GM23338 (cell line): Measurements from ENCODE around the gene TATDN3. TPM values are rescaled to one million over a fixed set of nuclear protein-coding genes. Genes with fewer than 3 reads are reported as not detected.

Source experiments
- ATAC-seq: fragments of 200-7000 bp; cut with Tn5 transposase; 3 replicates; pipeline ENCODE4 v1.9.1; 2020
- DNase-seq: peaks from one replicate; pipeline ENCODE4 v3.0.0-alpha.2; 2015; ENCODE audit warnings: low spot score
- H2AFZ ChIP-seq: fragments of 200-600 bp; sonication (generic); 2 replicates; pipeline ENCODE4 v1.8.0; 2016; ENCODE audit warnings: antibody characterized with exemption, mild to moderate bottlenecking, moderate library complexity
- H3F3A ChIP-seq: fragments of 200-600 bp; sonication (generic); replicated peaks from 2 replicates; pipeline ENCODE4 v1.8.0; 2017; ENCODE audit warnings: antibody characterized with exemption, mixed run types, low read depth
- H3K27ac ChIP-seq: fragments of 200-600 bp; sonication (generic); 2 replicates; pipeline ENCODE4 v1.6.1; 2016; ENCODE audit warnings: low read depth
- H3K27me3 ChIP-seq: fragments of 200-600 bp; sonication (generic); 2 replicates; pipeline ENCODE4 v1.8.0; 2016; ENCODE audit warnings: mild to moderate bottlenecking, mixed run types, moderate library complexity; ENCODE audit not compliant: insufficient read depth
- H3K36me3 ChIP-seq: fragments of 200-600 bp; sonication (generic); 2 replicates; pipeline ENCODE4 v1.8.0; 2016; ENCODE audit warnings: mild to moderate bottlenecking; ENCODE audit not compliant: insufficient read depth
- H3K4me1 ChIP-seq: fragments of 200-600 bp; sonication (generic); 2 replicates; pipeline ENCODE4 v1.8.0; 2016; ENCODE audit warnings: mild to moderate bottlenecking, moderate library complexity; ENCODE audit not compliant: insufficient read depth
- H3K4me2 ChIP-seq: fragments of 200-600 bp; sonication (generic); 2 replicates; pipeline ENCODE4 v1.7.1; 2017; ENCODE audit warnings: mixed run types
- H3K4me3 ChIP-seq: fragments of 200-600 bp; sonication (generic); 2 replicates; pipeline ENCODE4 v1.6.1; 2016; ENCODE audit warnings: mixed run types
- H3K79me2 ChIP-seq: fragments of 200-600 bp; sonication (generic); replicated peaks from 2 replicates; pipeline ENCODE4 v1.8.0; 2017; ENCODE audit warnings: mild to moderate bottlenecking; ENCODE audit not compliant: insufficient read depth
- H3K9me2 ChIP-seq: fragments of 200-600 bp; sonication (generic); 2 replicates; pipeline ENCODE4 v1.8.0; 2017; ENCODE audit not compliant: insufficient read depth
- H4K20me1 ChIP-seq: fragments of 200-600 bp; sonication (generic); replicated peaks from 2 replicates; pipeline ENCODE4 v1.8.0; 2017; ENCODE audit warnings: mild to moderate bottlenecking; ENCODE audit not compliant: insufficient read depth
- H3K27ac Mint-ChIP-seq: 2 replicates; pipeline ENCODE4 v1.8.0; 2020; ENCODE audit warnings: inconsistent platforms, mild to moderate bottlenecking, moderate library complexity, mixed read lengths
- H3K27me3 Mint-ChIP-seq: 3 replicates; pipeline ENCODE4 v1.8.0; 2022; ENCODE audit warnings: low read depth, mild to moderate bottlenecking, moderate library complexity, mixed read lengths, inconsistent platforms; ENCODE audit not compliant: insufficient read depth, poor library complexity
- H3K36me3 Mint-ChIP-seq: 3 replicates; pipeline ENCODE4 v1.8.0; 2021; ENCODE audit warnings: low read depth, mild to moderate bottlenecking, inconsistent platforms, moderate library complexity, mixed read lengths
- H3K4me1 Mint-ChIP-seq: 3 replicates; pipeline ENCODE4 v1.8.0; 2020; ENCODE audit warnings: mild to moderate bottlenecking, inconsistent platforms, mixed read lengths
- H3K4me3 Mint-ChIP-seq: 3 replicates; pipeline ENCODE4 v1.8.0; 2021; ENCODE audit warnings: moderate library complexity, mild to moderate bottlenecking, inconsistent platforms, mixed read lengths
- H3K9me3 Mint-ChIP-seq: 3 replicates; pipeline ENCODE4 v1.8.0; 2020; ENCODE audit warnings: moderate library complexity, mild to moderate bottlenecking, inconsistent platforms, mixed read lengths
- CREB1 ChIP-seq: fragments of 250-450 bp; sonication (Bioruptor Pico); IDR thresholded peaks from 2 replicates; pipeline ENCODE4 v1.5.0; 2020; ENCODE audit warnings: low read depth, mild to moderate bottlenecking, moderate library complexity
- JUNB ChIP-seq: IDR thresholded peaks from one replicate; pipeline ENCODE4 v1.6.1; 2016; ENCODE audit warnings: antibody characterized with exemption; ENCODE audit not compliant: unreplicated experiment
- NANOG ChIP-seq: IDR thresholded peaks from 2 replicates; pipeline ENCODE4 v1.6.1; 2016; ENCODE audit warnings: antibody characterized with exemption, borderline replicate concordance
- POLR2AphosphoS5 ChIP-seq: IDR thresholded peaks from 2 replicates; pipeline ENCODE4 v1.6.1; 2016; ENCODE audit warnings: antibody characterized with exemption, low read depth
- ZNF114 ChIP-seq: fragments of 250-450 bp; sonication (Bioruptor Pico); IDR thresholded peaks from 2 replicates; pipeline ENCODE4 v1.5.0; 2020; ENCODE audit warnings: mild to moderate bottlenecking, moderate library complexity
- ZNF331 ChIP-seq: fragments of 250-450 bp; sonication (Bioruptor Pico); IDR thresholded peaks from 2 replicates; pipeline ENCODE4 v1.5.0; 2020; ENCODE audit warnings: low read depth, mild to moderate bottlenecking, moderate library complexity
- ZNF462 ChIP-seq: fragments of 250-450 bp; sonication (Bioruptor Pico); IDR thresholded peaks from 2 replicates; pipeline ENCODE4 v1.5.0; 2020; ENCODE audit warnings: mild to moderate bottlenecking, moderate library complexity
- polyA plus RNA-seq: library from polyadenylated mRNA; unstranded; fragments of >200 nt; fragmentation: Nextera tagmentation; extraction: Ambion mirVana; gene quantifications from 2 replicates; pipeline ENCODE4 v1.2.1, GENCODE V29; 2016
- total RNA-seq: library from RNA; depleted of rRNA; stranded (reverse); fragments of >200 nt; shearing (Covaris generic); gene quantifications from 2 replicates; pipeline ENCODE4 v1.2.3, GENCODE V29; 2014
- TF ChIP-seq, protein P1 (sequence below): IDR thresholded peaks from 2 replicates; pipeline ENCODE4 v1.6.1; 2016; ENCODE audit warnings: antibody characterized with exemption

The TATDN3 gene
- total and polyA plus RNA-seq, 2 experiments from 2014 or later = 10.9 to 24.2 TPM

DNA sequence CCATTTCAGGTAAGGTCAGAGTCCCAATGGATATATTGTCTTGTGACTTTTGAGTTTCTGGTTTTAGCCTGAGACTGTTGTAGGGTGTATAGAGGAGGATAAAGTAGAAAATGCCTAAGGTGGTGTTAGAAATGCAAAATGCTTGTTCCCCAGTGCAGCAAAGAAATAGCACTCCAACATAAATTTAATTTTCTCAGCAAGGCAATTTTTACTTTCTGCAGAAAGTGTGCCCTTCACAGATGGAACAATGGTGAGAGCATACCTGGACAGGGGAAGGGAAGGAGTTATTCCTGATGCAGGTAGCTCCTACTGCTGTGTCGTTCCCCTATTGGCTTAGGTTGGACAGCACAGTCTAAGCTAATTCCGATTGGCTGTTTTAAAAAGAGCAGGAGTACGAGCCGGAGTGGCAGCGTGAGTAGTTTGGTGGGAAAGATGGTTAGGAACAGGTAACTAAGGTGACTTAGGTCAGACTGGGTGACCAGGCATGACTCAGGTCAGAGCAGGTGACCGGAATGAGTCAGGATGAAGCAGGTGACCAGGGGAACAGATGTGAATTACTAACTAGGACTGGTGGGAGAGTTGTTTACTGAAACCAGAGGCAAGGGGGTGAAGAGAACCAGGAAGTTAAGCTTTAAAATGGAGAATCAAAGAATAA is 34.2 kb downstream of the TATDN3 start:
- Histone ChIP-seq H3F3A (no peaks in the 10 kb centered on the region), H3K79me2 (no peaks in the 10 kb centered on the region), H3K36me3 (peaks cover 12% of the 10 kb centered on the region; the same call in 1 of the 2 replicates), H4K20me1 (no peaks in the 10 kb centered on the region), H3K4me2 (no peak overlapping the region), H3K4me1 (no peaks in the 10 kb centered on the region), H3K9me2 (no peaks in the 10 kb centered on the region), H3K4me3 (no peak overlapping the region), H3K27ac (no peak overlapping the region), H3K27me3 (no peaks in the 10 kb centered on the region), H2AFZ (no peak overlapping the region)
- H3K27ac Mint-ChIP-seq = no peak overlapping the region; the same call in 1 of the 2 replicates
- ATAC-seq (no peak), DNase-seq (no peak)
- H3K4me3 Mint-ChIP-seq = no peak overlapping the region
- H3K9me3 Mint-ChIP-seq = peaks cover 46% of the 10 kb centered on the region
- H3K27me3 Mint-ChIP-seq = peaks cover 6% of the 10 kb centered on the region
- H3K36me3 Mint-ChIP-seq = peaks cover 35% of the 10 kb centered on the region
- no peaks in the 10 kb centered on the region for H3K4me1 Mint-ChIP-seq
- no peak for TF ChIP-seq CREB1

DNA sequence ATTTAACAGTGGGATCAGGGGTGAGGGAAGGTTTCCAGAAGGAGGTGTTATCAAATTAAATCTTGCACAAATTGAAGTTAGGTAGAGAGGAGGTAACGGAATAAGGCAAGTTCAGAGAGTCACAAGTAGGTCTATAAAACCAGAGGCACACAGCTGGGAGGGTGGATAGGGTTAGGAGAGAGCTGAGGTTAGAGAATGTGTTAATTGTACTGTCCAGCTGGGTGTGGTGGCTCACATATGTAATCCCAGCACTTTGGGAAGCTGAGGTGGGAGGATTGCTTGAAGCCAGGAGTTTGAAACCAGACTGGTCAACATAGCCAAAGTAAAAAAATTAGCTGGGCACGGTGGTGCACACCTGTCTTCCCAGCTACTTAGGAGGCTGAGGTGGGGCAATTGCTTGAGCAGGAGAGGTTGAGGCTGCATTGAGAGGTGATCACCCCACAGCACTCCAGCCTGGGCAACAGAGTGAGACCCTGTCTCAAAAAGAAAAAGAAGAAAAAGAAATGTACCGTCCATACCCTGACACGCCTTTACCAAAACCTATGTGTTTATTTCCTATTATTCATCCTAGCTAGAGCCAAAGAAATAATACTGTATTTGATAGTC is 35.6 kb downstream of the TATDN3 start:
- Mint-ChIP-seq H3K27me3 (peaks cover 6% of the 10 kb centered on the region), H3K36me3 (peaks cover 35% of the 10 kb centered on the region), H3K4me3 (no peak overlapping the region; the same call in 2 of the 3 replicates), H3K9me3 (peaks cover 46% of the 10 kb centered on the region), H3K27ac (no peak overlapping the region), H3K4me1 (no peaks in the 10 kb centered on the region)
- Histone ChIP-seq H4K20me1 (no peaks in the 10 kb centered on the region), H3K27ac (no peak overlapping the region), H3K9me2 (no peaks in the 10 kb centered on the region), H3K36me3 (peaks cover 12% of the 10 kb centered on the region; the same call in 1 of the 2 replicates), H2AFZ (no peak overlapping the region), H3K27me3 (no peaks in the 10 kb centered on the region), H3K79me2 (no peaks in the 10 kb centered on the region), H3F3A (no peaks in the 10 kb centered on the region), H3K4me3 (no peak overlapping the region), H3K4me1 (no peaks in the 10 kb centered on the region), H3K4me2 (no peak overlapping the region)
- ATAC-seq (no peak), DNase-seq (no peak)
- no peak for TF ChIP-seq POLR2AphosphoS5
- no peak for TF ChIP-seq ZNF331 (CRISPR knock-in tag)
- TF ChIP-seq NANOG = no peak
- TF ChIP-seq JUNB = no peak
- no peak for TF ChIP-seq ZNF114 (CRISPR knock-in tag)

DNA sequence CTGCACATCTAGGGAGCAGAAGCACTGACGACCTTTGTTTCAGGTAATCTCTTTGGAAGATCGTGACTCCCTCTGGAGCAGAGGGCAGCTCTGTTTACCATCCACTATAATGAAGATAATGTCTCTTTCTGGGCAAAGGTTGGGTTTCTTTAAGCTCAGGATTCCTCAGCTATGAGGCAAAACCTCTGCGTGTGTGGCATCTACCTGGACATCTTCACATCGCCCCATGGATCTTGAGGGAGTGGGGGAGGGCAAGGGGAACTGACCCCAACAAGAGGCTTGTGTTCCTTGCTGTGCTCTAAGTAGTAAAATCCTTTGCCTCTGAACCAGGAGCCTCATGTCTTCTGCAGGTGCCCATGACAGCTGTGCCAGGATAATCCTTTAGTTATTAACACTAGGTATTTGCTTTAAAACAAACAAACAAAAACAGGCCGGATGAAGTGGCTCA is 36.2 kb downstream of the TATDN3 start:
- Histone ChIP-seq H3K4me3 (no peak overlapping the region), H3K27ac (no peak overlapping the region), H2AFZ (no peak overlapping the region), H3F3A (no peaks in the 10 kb centered on the region), H3K4me1 (no peaks in the 10 kb centered on the region), H3K9me2 (no peaks in the 10 kb centered on the region), H3K27me3 (no peaks in the 10 kb centered on the region), H3K4me2 (no peak overlapping the region), H3K36me3 (peaks cover 12% of the 10 kb centered on the region; the same call in 1 of the 2 replicates), H3K79me2 (no peaks in the 10 kb centered on the region), H4K20me1 (no peaks in the 10 kb centered on the region)
- Mint-ChIP-seq H3K27ac (no peak overlapping the region), H3K9me3 (peaks cover 46% of the 10 kb centered on the region), H3K4me1 (no peaks in the 10 kb centered on the region), H3K4me3 (no peak overlapping the region), H3K27me3 (peaks cover 6% of the 10 kb centered on the region), H3K36me3 (peaks cover 35% of the 10 kb centered on the region)
- no peak for ATAC-seq
- TF ChIP-seq ZNF462 (no peak), JUNB (no peak)
- TF ChIP-seq, protein P1, sequence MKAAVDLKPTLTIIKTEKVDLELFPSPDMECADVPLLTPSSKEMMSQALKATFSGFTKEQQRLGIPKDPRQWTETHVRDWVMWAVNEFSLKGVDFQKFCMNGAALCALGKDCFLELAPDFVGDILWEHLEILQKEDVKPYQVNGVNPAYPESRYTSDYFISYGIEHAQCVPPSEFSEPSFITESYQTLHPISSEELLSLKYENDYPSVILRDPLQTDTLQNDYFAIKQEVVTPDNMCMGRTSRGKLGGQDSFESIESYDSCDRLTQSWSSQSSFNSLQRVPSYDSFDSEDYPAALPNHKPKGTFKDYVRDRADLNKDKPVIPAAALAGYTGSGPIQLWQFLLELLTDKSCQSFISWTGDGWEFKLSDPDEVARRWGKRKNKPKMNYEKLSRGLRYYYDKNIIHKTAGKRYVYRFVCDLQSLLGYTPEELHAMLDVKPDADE = no peak
- no peak for DNase-seq
